ENCODE measurements around the gene MAPK11.

Gene MAPK11

DNA sequence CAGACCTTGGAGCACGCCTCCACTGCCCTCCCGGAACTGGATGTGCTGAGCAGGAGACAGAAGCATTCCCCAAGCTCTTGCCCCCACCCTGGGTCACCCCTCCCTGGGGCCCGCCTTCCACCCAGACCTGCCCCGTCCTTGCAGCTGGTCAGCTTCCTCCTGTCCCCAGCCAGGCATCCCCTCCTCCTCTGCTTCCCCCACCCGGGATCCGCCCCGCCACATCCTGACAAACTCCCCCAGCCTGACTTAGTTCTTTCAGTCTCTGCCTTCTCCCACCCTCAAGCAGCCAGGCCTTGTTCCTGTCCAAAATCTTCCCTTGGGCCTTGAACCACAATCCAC lies 38.4 kb upstream of the MAPK11 start:
- in situ Hi-C loops (cut with HindIII; ENCODE audit: low sequenced_read_pairs) = no loop called here

DNA sequence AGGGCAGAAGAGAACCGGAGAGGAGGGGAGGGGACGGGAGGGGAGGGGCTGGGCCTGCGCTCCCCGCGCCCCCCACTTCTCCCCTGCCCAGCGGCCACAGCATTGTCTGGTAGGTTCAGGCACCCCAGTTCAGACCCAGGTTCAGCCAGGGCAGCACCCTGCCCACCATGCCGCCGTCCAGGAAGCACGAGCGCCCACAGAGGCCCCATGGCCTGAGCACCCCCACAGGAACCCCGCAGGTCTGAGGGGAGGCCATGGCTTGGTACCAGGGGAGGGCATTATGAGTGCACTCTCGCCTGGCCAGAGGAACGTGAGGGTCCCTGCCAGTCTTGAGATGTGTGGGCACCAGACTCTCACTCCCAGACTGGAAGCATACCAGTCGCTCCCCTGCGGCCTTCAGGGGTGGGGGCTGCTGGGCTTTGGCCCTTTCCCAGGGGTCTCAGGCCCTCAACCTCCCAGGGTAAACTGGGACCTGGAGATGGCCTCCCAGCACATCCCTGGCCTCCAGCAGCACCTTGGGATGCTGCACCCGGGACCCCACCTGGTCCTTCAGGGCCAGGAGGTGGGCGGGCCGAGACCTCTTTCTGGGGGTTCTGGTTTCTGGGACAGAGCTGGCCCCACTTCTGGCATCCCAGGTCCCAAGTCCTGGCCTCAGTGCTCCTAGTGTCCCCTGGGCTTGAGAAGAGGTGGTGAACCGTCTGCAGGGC lies 37.9 kb upstream of the MAPK11 start:
- in situ Hi-C loops (cut with HindIII; ENCODE audit: low sequenced_read_pairs) = no loop called here

DNA sequence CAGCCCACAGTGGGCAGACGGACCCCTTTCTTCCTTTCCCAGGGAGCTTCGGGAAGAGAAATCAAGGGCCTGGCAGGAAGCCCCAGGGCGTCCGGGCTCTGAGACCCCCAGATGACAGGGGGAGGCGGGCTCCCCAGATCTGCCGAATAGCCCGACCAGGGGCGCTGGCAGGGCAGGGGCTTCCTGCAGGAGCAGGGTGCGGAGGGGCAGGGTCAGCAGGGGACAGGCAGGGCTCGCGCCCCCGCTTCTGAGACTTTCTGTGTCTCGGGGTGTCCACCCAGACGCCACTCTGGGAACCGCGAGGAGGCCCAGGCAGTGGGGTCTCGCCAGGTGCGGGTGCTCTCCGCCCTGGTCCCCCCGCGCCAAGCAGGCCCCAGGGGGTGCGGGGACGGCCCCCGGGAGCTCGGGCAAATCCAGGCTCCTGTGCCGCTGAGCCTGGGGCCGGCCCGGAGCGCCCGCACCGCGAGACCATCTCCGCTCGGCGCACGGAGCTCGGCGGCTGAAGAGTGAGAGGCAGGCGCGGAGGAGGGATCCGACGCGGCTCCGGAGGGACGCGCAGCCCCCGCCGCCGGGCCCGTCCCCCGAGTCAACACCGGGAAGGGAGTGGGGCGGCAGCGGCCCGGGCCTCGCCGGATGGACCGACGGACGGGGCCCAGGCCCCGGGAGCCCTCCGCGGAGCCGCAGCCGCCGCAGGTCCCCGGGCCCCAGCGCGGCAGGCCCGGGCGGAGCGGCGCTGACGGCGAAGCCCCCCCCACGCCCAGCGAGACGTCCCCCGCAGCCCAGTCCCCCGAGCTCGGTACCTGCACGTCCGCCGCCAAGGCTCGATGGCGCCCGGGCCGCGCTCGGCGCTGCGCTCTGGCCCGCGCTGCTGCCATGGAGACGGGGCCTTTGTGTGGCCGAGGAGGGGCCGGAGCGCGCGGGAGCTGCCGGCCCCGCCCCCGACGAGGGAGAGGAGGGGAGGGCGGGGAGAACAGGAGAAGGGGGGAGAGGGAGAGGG lies 36.9 kb upstream of the MAPK11 start, which contains the start of gene PLXNB2:
TSS of gene PLXNB2 (minus strand) at position 894 of the 997 bp plus-strand sequence. CDS start 17,062 bp downstream, outside the sequence.
- in situ Hi-C loops (cut with HindIII; ENCODE audit: low sequenced_read_pairs) = no loop called here

DNA sequence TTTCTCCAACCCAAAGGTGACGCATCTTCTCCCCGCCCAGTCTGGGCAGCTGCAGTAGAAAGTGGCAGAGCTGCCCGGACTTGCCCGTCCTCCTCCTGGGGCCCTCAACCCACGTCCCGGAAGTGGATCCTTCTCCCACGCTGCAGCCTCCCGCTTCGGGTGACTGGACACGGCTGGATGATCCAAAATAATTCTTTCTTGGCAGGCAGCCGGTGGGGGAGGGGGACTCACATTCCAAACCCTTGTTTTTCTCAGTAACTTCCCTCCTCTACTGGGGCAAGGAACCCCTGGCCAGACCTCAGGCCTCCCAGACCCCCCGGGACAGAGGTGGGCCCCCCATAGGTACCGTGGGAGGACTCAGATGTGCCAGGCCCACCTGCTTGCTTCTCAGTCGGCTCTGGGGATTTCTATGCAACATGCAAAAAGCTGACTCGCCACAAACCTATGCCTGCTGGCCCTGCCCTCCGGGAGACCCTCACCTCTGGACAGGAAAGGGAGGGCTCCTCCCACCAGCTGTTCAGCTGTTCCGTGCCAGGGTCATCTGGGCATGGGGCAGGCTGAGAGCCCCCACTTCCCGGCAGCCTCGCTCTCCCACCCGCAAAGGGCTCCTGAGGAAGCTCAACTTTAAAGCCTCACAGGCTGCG lies 35.9 kb upstream of the MAPK11 start:
- in situ Hi-C loops (cut with HindIII; ENCODE audit: low sequenced_read_pairs) = no loop called here

DNA sequence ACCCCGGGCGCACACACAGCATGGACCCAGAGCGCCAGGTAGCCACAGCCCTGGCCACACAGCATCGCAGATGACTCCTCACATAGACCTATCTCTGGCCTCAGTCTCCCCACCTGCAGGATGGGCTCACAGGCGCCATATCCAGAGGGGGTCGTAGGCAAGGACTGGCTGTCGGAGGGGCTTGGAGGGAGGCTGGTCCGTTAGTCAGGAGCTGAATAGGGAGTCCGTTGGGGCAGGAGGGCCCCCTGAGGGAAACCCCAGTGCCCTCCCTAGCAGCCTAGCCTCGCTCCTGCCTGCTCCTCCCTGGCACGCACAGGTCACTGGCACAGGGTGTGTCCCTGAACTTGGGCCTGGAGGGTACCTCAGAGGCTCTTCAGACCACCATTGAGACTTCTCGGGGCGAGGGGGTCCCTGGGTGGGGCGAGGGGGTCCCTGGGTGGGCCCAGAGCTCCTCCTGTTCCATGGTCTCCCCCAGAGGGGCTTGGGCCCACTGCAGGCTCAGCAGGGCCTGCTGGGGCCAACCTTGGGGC lies 35.3 kb upstream of the MAPK11 start:
- in situ Hi-C loops (cut with HindIII; ENCODE audit: low sequenced_read_pairs) = no loop called here

DNA sequence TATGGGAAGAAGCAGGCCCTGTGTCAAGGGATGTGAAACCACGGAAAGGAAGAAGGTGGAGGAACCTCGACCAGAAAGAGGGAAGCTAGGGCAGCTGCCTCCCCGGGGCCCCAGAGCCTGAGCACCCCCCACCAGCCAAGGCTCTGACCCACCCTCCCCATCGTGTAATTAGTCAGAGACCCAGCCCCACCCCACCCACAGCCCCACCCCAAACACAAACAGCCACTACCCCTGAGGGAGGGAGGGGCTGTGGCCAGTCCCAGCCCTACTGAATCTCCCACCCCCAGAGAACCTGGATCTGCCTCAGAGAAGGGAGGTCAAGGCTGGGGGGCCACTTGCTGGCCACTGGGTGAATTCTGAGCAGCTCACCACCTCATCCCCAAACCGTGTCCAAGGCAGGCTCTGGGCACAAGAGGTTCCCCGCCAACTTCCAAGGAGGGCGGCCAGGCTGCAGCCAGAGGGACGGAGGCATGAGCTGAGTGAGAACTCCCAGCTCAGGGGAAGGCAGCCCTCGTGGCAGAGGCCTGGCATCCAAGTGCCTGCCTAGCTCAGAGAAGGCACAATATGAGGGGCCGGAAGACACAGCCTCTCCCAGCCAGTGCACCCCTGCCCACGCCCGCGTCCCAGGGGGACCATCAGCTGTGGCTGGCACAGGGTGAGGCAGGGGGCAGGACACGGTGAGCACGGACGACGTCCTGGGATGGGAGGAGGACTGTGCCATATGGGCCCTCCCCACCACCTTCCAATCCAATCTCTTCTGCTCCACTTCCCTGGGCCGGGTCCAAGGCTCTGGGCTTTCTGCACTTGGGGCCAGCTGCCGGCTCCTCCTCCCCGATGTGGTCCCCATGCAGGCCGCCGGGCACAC lies 34.6 kb upstream of the MAPK11 start:
- in situ Hi-C loops (cut with HindIII; ENCODE audit: low sequenced_read_pairs) = no loop called here

DNA sequence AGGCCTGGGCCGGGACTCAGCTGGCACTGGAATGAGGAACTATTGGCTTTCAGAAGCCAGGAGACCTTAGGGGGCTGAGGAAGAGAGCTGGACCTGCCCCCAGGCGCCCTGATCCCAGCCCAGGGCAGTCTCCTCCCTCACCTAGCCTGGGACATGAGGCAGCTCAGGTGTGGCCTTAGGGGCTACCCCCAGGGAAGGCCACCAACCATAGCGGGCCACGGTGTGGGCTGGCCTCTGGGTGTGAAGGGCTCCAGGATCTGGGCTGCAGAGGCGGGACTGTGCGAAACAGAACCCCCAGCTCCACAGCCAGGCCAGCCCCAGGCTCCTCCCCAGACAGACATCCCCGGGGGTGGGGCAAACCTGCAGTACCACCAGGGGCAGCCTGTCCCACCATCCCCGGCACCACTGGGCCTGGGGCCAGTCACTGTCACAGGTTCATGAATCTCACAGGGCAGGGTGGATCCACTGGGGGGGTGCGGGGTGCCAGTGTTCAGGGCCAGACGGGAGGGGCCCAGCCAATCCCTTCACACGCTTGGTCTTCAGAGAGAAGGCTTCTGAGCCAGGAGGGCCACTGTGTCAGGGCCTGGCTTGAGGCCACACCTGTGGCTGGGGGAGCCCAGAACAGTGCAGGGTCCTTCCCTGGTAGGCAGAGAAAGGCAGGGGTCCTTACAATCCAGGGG lies 33.8 kb upstream of the MAPK11 start:
- in situ Hi-C loops (cut with HindIII; ENCODE audit: low sequenced_read_pairs) = no loop called here

DNA sequence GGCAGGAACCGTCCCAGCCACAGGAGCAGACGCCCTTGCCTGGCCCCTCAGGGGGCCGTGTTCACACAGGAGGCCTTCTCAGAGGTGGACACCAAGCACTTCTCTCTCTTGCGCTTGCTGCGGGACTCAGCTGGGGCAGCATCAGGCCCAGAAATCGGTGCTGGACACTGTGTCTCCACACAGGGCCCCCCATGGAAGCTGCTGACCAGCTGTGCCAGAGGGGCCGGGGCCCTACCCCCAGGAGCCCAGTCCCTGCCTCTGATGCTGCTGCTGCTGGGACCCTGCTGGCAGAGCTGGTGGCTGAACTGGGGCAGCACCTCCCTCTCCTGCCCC lies 33.3 kb upstream of the MAPK11 start:
- in situ Hi-C loops (cut with HindIII; ENCODE audit: low sequenced_read_pairs) = no loop called here

DNA sequence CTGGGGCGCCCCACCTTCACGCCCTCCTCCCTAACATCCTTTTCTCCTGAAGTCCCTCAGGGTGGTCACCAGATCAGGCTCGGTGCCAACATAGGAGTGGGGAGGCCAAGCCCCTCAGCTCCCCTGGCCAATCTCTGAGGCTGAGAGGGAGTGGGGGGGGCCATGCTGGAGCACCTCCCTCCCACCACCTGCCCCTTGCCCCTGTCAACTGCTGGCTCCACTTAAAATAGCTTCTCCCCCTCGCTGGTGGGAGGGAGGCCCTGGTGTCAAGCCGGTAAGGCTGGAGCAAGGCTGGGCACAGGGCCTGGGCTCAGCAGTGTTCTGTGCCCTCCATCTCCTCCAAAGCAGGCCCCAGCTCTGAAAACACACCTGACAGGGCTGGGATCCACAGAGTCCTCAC lies 32.4 kb upstream of the MAPK11 start:
- in situ Hi-C loops (cut with HindIII; ENCODE audit: low sequenced_read_pairs) = no loop called here

DNA sequence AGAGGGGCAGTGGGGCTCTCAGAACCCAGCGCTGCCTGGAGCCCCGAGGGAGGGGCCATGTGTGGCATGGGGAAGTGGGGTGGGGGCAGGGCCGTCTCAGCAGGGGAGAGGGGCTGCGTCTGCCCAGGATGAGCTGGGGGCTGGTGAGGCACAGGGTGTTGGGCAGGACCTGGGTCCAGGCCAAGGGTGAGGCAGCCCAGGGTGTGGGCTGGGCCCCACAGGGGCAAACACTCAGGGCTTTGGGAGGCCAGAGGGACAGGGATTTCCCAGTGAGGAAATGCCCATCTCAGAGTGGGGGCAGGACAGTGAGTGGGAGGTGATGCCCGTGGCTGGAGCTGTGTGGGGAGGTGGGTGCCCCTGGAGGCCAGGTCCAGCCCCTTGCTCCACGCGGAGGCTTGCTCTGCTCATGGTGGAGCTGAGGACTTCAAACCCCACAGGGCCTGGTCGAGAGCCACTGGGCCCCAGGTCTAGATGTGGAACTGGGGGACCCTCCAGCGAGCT lies 31.9 kb upstream of the MAPK11 start:
- in situ Hi-C loops (cut with HindIII; ENCODE audit: low sequenced_read_pairs) = no loop called here

DNA sequence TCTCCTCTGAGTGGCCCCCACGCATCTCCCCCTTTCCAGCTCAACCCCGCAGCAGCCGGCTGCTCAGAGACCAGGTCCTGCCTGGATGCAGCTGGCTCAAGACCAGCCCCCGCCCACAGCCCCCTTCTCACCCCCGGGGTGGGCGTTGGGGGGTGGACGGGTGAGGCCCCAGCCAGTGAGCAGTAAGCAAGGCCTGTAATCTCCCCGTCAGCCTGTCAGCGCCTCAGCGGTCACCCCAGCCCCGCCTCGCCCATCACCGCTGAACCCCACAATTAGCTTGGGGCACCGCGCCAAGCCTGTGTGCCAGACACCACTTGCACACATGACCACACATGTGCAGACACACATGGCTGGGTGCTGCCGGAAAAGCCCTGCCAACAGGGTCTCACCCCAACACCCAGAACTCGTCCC lies 31.4 kb upstream of the MAPK11 start:
- in situ Hi-C loops (cut with HindIII; ENCODE audit: low sequenced_read_pairs) = no loop called here

DNA sequence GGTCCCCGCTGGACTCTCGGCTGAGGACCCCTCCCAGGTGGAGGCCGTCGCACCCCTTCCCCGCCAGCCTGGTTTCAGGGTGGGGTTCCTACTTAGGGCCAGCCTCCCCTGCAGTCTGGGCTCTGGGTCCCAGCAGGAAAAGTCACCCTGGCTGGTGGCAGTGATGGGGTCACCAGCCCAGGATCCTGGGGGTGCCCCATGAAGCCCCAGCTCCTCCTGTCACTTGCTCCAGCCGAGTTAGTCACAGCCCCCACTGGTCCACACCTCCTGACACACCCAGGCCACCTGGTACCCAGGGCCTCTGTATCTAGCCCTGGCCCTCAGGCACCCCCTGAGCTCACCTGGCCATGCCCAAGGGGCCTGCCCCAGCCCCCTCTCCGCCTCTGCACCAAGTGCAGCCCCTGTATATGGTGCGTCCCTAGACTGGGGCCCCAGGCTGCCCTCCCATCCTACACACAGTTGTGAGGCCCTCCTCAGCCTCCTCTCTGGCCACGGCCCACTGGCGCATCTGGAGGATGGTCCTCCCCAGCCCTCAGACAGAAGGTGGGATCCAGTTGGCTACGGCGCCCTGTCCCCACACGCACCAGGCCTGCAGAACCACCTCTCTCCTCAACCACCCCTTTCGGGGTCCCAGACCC lies 30.6 kb upstream of the MAPK11 start:
- in situ Hi-C loops (cut with HindIII; ENCODE audit: low sequenced_read_pairs) = no loop called here

DNA sequence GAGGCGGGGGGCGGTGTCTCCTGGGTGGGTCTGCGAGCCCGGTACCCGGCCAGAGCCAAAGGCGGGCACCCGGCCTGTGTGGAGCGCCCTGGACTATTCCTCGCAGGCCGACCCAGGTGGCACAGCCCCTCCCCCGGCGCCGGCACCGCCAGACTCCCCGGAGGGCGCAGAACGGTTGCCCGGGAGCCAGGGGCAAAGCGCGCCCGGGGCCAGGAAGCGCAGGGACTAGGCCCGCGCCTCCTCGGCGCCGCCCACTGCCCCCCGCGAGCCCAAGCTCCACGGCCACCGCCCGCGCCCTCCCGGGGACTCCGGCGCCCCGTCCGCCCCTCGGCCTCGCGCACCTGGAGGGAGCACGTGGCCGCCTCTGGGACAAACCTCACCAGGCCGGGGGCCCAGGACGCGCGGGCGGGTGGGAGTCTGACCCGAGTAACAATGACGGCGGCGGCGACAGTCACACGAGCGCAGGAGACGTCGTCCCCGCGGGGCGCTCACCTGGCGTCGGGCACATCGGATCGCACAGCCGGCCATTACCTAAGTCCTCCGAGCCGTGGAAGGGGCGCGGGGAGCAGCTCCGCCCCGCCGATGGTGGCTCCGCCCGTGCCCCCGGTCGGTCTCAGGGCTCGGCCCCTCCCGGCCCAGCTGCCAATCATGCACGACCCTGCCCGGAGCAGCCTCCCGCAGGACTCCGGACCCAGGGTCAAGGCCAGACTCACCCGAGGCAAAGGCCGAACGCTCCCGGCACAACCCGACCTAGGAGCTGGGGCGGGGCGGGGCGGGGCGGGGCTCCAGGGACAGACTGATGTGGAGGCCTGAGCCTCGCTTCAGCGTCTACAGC lies 29.8 kb upstream of the MAPK11 start:
- in situ Hi-C loops (cut with HindIII; ENCODE audit: low sequenced_read_pairs) = no loop called here

DNA sequence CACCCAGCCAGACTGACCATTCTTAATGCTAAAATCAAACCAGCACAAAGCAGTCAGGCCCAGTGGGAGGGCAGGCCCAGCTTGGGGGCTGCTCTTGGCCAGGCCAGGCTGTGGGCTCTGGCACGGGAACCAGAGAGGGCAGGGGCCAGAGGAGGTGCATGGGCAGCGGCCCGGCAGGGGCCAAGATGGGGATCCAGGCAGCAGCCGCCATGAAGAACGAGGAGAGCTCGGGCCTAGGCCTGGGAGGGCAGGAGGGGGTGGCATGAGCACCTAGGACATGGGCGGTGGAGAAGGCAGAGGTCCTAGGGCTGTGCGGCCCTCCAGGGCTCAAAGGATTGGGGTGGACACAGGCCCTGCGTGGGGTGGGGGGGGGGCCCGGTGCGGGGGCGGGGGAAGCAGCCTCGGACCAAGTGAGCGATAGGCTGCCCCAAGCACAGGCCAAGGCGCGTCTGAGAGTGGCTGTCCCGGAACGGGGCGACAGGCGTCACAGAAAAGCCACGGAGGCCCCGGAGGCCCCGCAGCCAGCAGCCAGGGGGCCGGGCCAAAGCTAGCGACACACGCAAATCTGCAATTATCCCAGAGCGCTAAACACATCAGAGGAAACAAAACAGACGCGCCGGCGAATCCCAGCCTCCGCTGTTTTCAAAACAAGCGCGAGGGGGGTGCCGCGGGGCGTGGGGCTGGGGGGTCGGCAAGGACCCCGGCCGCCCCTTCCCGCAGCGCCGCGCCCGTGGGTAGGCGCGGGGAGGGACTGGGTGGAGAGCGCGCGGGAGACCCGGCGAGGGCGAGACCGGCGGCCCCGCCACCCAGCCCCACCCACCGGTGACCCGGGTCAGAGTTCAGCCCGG lies 29.0 kb upstream of the MAPK11 start:
- in situ Hi-C loops (cut with HindIII; ENCODE audit: low sequenced_read_pairs) = no loop called here

DNA sequence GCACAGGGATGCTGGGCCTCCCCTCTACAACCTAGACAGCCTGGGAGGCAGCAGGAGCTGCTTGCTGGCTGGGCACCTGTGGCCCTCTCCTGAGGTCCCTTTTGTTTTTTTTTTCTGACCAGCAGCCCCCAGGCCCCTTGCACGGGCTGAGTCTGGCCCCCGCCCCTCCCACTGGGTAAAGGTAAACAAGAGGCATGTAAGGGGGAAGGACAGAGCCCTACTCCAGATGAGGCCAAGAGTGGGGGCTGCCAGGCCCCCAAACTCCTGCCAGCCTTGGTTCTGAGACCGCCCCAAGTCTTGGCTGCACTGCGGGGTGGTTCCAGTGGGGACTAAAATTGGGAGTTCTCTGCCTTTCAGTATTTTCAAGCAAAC lies 28.1 kb upstream of the MAPK11 start:
- in situ Hi-C loops (cut with HindIII; ENCODE audit: low sequenced_read_pairs) = no loop called here

DNA sequence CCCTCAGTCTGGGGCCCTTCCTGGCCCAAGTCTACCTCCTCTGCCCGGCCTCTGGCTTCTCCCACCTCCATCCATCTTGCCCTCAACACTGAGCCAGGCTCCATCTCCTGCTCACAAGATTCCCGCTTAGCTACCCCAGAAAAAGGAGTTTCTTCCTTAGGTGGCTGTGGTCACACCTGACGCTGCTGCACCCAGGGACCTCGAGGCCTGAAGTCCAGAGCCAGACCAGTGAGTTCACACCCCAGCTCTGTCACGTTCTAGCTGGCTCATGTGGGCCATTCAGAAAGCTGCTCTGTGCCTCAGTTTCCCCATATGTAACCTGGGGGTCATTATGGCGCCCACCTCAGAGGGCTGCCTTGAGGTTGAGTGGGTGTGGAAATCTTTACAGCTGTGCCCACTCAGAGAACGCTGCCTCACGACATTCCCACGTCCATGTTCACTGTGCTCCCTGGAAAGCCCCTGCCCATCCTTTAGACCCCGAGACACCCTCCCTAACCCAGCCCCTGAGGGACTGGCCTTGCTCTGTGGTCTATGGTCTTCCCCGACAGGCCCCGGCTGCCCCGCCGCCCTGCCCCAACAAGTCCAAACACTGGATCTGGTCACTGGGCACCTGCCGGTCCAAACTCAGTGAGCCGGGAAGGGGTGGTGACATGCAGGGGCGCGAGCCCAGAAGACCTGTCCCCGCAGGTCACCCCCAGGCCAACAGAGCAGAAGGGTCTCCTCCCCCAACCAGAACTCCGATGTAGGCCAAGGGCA lies 27.5 kb upstream of the MAPK11 start:
- in situ Hi-C loops (cut with HindIII; ENCODE audit: low sequenced_read_pairs) = no loop called here
